ENCODE results near the gene MED6. TPM values are rescaled to one million over a fixed set of nuclear protein-coding genes. Genes with fewer than 3 reads are reported as not detected.

The MED6 gene
- total RNA-seq, 1 experiment from 2014 or later: 44.5 TPM

GRCh38 chr14:70567791-70568190 lies 32.7 kb downstream of the MED6 start:
- H3K27me3 ChIP-seq: no peaks in the 10 kb centered on the region
- H3K4me3 ChIP-seq: no peak overlapping the region
- no peaks in the 10 kb centered on the region for H3K4me1 ChIP-seq
- no peak overlapping the region for H3K27ac ChIP-seq
- peaks cover 18% of the 10 kb centered on the region for H3K36me3 ChIP-seq
- peak; percentile 26 to 42 for DNase-seq
- no peaks in the 10 kb centered on the region; the same call in 1 of the 2 replicates for H3K9me3 ChIP-seq (replicated peaks)

DNA sequence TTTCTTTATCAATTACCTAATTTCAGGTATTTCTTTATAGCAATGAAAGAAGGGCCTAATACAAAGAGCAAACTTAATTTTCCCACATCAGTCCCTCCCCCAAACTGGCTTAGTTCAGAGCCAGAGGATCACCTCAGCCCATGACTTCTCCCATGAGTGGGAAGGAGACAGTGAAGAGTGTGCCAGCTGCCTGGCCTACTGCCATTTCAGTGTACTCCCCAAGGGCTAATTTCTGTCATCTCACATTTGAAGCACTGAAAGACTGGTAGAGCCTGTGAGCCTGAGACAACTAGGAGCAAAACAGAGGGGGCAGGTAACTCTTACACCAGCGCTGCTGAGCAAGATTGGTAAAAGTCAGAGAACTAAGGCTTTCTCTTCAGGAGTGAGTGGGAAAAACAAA lies 36.6 kb downstream of the MED6 start:
- no peak overlapping the region for H3K4me3 ChIP-seq
- no peaks in the 10 kb centered on the region for H3K4me1 ChIP-seq
- peak in 1 of 2 experiments; percentile 2 for DNase-seq

GRCh38 chr14:70563417-70563816 lies 37.0 kb downstream of the MED6 start:
- no peak for DNase-seq
- Histone ChIP-seq H3K4me1 (no peaks in the 10 kb centered on the region), H3K27ac (no peak overlapping the region), H3K27me3 (no peaks in the 10 kb centered on the region), H3K9me3 (replicated peaks) (no peaks in the 10 kb centered on the region; the same call in 1 of the 2 replicates), H3K36me3 (peaks cover 33% of the 10 kb centered on the region), H3K4me3 (no peak overlapping the region)

More for the DNA sequence above, 36.6 kb downstream of the MED6 start:
- H3K27ac ChIP-seq: no peak overlapping the region
- no peaks in the 10 kb centered on the region for H3K27me3 ChIP-seq
- no peaks in the 10 kb centered on the region; the same call in 1 of the 2 replicates for H3K9me3 ChIP-seq (replicated peaks)
- H3K36me3 ChIP-seq: peaks cover 33% of the 10 kb centered on the region

- H3K27ac ChIP-seq: no peak overlapping the region
These were observed 42.1 kb downstream of the MED6 start for GRCh38 chr14:70558356-70558755.

GRCh38 chr14:70555890-70556289 lies 44.6 kb downstream of the MED6 start:
- Histone ChIP-seq H3K27me3 (no peaks in the 10 kb centered on the region), H3K36me3 (peaks cover 5% of the 10 kb centered on the region), H3K4me3 (no peak overlapping the region), H3K4me1 (no peaks in the 10 kb centered on the region), H3K9me3 (replicated peaks) (no peaks in the 10 kb centered on the region; the same call in 1 of the 2 replicates), H3K27ac (no peak overlapping the region)
- no peak for DNase-seq

More at GRCh38 chr14:70558356-70558755, 42.1 kb downstream of the MED6 start:
- H3K4me1 ChIP-seq: no peaks in the 10 kb centered on the region
- no peak overlapping the region for H3K4me3 ChIP-seq
- DNase-seq: no peak
- no peaks in the 10 kb centered on the region for H3K27me3 ChIP-seq
- no peaks in the 10 kb centered on the region; the same call in 1 of the 2 replicates for H3K9me3 ChIP-seq (replicated peaks)
- H3K36me3 ChIP-seq: peaks cover 21% of the 10 kb centered on the region

DNA sequence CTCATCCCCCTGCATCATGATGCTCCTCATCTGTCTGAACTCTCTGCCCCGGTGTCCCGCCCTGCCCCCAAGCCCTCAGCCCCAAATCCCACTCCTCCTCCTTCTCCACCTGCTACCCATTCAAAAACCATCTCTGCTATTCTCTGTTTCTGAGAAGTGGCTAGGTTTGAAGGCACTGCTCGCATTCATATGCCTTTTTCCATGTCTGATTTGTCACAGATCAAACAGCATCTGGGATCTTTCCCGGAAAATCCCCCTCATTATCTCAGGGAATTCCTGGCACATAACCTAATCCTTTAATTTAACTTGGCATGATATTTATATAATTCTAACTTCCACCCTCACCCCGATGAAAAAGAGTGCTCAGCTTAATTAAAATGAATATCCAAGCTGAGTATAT lies 62.4 kb downstream of the MED6 start:
- DNase-seq: no peak
- peaks cover 4% of the 10 kb centered on the region for H3K9me3 ChIP-seq (replicated peaks)
- H3K36me3 ChIP-seq: no peaks in the 10 kb centered on the region
- no peaks in the 10 kb centered on the region for H3K27me3 ChIP-seq
- H3K4me3 ChIP-seq: no peak overlapping the region
- H3K27ac ChIP-seq: no peak overlapping the region
- H3K4me1 ChIP-seq: no peaks in the 10 kb centered on the region

- Histone ChIP-seq H3K9me3 (replicated peaks) (peaks cover 7% of the 10 kb centered on the region; the same call in 1 of the 2 replicates), H3K27ac (no peak overlapping the region)
- DNase-seq: no peak
These were observed 63.6 kb downstream of the MED6 start for GRCh38 chr14:70536830-70537229.

DNA sequence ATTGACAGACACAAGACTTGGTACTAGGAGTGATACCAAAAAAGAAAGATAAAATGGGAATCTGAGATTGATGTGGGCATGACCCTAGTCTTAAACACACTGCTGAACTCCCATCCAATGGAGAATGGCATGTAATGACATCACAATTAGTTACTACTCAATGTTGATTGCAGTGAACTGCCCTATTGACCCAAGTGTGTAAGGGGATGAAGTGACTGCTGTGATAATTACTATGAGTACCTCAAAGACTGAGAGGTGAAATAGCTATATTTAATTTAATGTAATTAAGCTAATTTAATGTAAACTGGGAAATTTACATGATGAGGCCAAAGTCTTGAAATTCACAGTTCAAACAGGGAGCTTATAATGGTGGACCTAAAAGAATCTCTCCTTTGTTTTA lies 65.6 kb downstream of the MED6 start, which contains the start of gene ADAM20:
ADAM20 (minus strand) TSS at position 101 of the 400 bp plus-strand sequence. CDS start 10,247 bp downstream, outside the sequence.
- H3K4me3 ChIP-seq: no peak within 1 kb of the TSS
- H3K27me3 ChIP-seq: no peaks in the 10 kb centered on the region
- no peaks in the 10 kb centered on the region for H3K4me1 ChIP-seq
- H3K27ac ChIP-seq: no peak within 1 kb of the TSS
- H3K9me3 ChIP-seq (replicated peaks): peaks cover 7% of the 10 kb centered on the region; the same call in 1 of the 2 replicates
- DNase-seq: no peak
- H3K36me3 ChIP-seq: no peaks in the 10 kb centered on the region

More at GRCh38 chr14:70536830-70537229, 63.6 kb downstream of the MED6 start:
- Histone ChIP-seq H3K36me3 (no peaks in the 10 kb centered on the region), H3K27me3 (no peaks in the 10 kb centered on the region), H3K4me3 (no peak overlapping the region), H3K4me1 (no peaks in the 10 kb centered on the region)

Other genes starting within 250 kb of the MED6 start
- gene COX16, start 241.0 kb downstream of the MED6 start, total RNA-seq (2014; rRNA removed; shearing (Covaris generic)): 60.5 and 71.0 TPM in 2 replicates
- 23.0 and 25.5 TPM in 2 replicates for gene SYNJ2BP, start 183.6 kb downstream of the MED6 start, total RNA-seq (2014; rRNA removed; shearing (Covaris generic))
- gene ADAM21, start 148.5 kb downstream of the MED6 start, total RNA-seq (2014; rRNA removed; shearing (Covaris generic)): 0.15 and 0.67 TPM in 2 replicates
- 0.34 and 0.38 TPM in 2 replicates for gene ADAM20, start 65.7 kb downstream of the MED6 start, total RNA-seq (2014; rRNA removed; shearing (Covaris generic))
- gene TTC9, start 41.3 kb upstream of the MED6 start, total RNA-seq (2014; rRNA removed; shearing (Covaris generic)): 6.4 and 6.5 TPM in 2 replicates
- gene MAP3K9, start 208.9 kb upstream of the MED6 start, total RNA-seq (2014; rRNA removed; shearing (Covaris generic)): 7.3 and 7.8 TPM in 2 replicates